ENCODE measurements around the gene ABCA2. TPM values are rescaled to one million over a fixed set of nuclear protein-coding genes. Genes with fewer than 3 reads are reported as not detected.

The ABCA2 gene
- total RNA-seq, 1 donor from 2014 or later, result 2.1 TPM

GRCh38 chr9:136965771-136966484, 62.1 kb downstream of the ABCA2 start:
- Mint-ChIP-seq H3K27ac (ENCODE audit: unreplicated experiment) (no peak overlapping the region), H3K4me1 (ENCODE audit: unreplicated experiment) (no peaks in the 10 kb centered on the region), H3K9me3 (ENCODE audit: unreplicated experiment) (no peaks in the 10 kb centered on the region), H3K27me3 (ENCODE audit: unreplicated experiment) (peaks cover 6% of the 10 kb centered on the region), H3K36me3 (ENCODE audit: low read depth, unreplicated experiment) (no peaks in the 10 kb centered on the region), H3K4me3 (ENCODE audit: unreplicated experiment) (no peak overlapping the region)
- DNase-seq (ENCODE audit: low spot score), result no peak
- TF ChIP-seq, protein P1, sequence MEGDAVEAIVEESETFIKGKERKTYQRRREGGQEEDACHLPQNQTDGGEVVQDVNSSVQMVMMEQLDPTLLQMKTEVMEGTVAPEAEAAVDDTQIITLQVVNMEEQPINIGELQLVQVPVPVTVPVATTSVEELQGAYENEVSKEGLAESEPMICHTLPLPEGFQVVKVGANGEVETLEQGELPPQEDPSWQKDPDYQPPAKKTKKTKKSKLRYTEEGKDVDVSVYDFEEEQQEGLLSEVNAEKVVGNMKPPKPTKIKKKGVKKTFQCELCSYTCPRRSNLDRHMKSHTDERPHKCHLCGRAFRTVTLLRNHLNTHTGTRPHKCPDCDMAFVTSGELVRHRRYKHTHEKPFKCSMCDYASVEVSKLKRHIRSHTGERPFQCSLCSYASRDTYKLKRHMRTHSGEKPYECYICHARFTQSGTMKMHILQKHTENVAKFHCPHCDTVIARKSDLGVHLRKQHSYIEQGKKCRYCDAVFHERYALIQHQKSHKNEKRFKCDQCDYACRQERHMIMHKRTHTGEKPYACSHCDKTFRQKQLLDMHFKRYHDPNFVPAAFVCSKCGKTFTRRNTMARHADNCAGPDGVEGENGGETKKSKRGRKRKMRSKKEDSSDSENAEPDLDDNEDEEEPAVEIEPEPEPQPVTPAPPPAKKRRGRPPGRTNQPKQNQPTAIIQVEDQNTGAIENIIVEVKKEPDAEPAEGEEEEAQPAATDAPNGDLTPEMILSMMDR (IDR thresholded peaks at IDR 0.05; ENCODE audit: unreplicated experiment), result no peak

DNA sequence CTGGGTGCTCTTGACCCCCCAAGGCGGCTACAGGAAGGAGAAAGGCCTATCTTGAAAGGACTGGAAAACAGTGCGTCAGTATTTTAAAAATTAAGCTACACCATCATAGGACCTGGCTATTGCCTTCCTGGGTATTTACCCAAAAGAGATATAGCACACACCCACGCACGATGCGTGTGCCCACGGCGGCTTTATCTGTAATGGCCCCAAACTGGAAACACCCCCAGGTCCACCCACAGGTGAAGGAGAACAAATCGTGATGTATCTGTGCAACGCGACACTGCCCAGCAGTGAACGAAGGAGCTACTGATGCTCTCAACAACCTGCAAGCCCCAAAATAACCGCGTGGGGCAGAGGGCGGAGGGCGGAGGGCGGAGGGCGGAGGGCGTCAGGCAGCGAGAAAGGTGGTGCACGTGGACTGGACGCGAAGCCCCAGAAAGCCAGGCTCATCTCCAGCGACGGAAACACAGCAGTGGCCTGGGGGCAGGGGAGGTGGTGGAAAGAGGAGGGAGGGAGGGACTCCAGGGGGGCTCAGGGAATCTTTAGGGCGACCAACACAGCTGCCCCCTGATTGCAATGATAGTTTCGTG, 63.1 kb downstream of the ABCA2 start:
- Mint-ChIP-seq H3K4me3 (ENCODE audit: unreplicated experiment) (no peak overlapping the region), H3K36me3 (ENCODE audit: low read depth, unreplicated experiment) (no peaks in the 10 kb centered on the region), H3K9me3 (ENCODE audit: unreplicated experiment) (no peaks in the 10 kb centered on the region), H3K4me1 (ENCODE audit: unreplicated experiment) (no peaks in the 10 kb centered on the region), H3K27me3 (ENCODE audit: unreplicated experiment) (peaks cover 6% of the 10 kb centered on the region), H3K27ac (ENCODE audit: unreplicated experiment) (no peak overlapping the region)
- no peak for DNase-seq (ENCODE audit: low spot score)
- TF ChIP-seq, protein P1 (IDR thresholded peaks at IDR 0.05; ENCODE audit: unreplicated experiment), result no peak

DNA sequence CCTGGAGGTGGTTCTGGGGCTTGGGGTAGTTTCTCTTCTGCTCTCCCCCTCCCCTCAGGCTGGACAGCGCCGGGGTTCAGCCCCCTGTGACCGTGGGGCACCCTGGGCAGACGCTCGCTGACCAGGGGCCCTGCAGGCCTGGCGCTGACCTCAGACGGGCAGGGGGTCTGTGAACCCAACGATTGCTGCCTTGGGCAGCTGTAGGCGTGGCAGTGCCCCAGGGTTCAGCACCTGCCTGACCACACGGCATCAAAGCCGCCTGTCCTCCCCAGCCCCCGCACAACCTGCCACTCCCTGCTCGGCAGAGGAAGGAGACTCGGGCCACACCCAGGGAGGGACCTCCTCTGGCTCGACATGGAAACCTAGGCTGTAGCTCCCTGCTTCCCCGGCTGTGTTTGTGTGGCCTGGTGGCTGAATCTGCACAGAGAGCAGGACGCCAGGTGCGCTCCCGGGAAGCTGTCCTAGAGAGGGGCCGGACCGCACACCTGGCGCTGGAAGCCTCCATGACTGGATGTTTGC, 63.8 kb downstream of the ABCA2 start:
- H3K27ac Mint-ChIP-seq (ENCODE audit: unreplicated experiment), result no peak overlapping the region

DNA sequence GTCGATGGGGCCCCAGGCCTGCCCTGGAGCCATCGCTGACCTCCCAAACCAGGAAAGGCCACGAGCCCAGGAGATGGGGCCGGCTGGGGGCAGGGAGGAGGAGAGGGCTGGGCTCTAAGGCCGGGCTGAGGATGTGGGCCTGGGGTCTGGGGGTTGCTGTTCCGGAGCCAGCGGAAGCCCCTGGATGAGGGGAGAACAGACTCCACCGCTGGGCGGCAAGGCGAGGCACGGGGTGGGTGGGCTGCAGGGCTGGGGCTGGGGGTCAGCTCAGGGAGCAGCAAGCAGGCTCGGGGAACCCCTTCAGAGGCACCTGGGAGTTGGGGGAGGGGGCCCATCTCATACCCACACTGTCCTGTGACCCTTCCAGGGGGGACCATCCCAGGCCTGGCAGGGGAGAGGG, 64.3 kb downstream of the ABCA2 start:
- H3K27ac Mint-ChIP-seq (ENCODE audit: unreplicated experiment), result no peak overlapping the region
- no peak for DNase-seq (ENCODE audit: low spot score)
- TF ChIP-seq, protein P1 (IDR thresholded peaks at IDR 0.05; ENCODE audit: unreplicated experiment), result no peak
- no peaks in the 10 kb centered on the region for H3K9me3 Mint-ChIP-seq (ENCODE audit: unreplicated experiment)
- H3K4me3 Mint-ChIP-seq (ENCODE audit: unreplicated experiment), result no peak overlapping the region
- no peaks in the 10 kb centered on the region for H3K4me1 Mint-ChIP-seq (ENCODE audit: unreplicated experiment)
- H3K36me3 Mint-ChIP-seq (ENCODE audit: low read depth, unreplicated experiment), result no peaks in the 10 kb centered on the region
- H3K27me3 Mint-ChIP-seq (ENCODE audit: unreplicated experiment), result peaks cover 7% of the 10 kb centered on the region

More for the DNA sequence above, 63.8 kb downstream of the ABCA2 start:
- Mint-ChIP-seq H3K4me3 (ENCODE audit: unreplicated experiment) (no peak overlapping the region), H3K4me1 (ENCODE audit: unreplicated experiment) (no peaks in the 10 kb centered on the region), H3K27me3 (ENCODE audit: unreplicated experiment) (peaks cover 6% of the 10 kb centered on the region), H3K36me3 (ENCODE audit: low read depth, unreplicated experiment) (no peaks in the 10 kb centered on the region), H3K9me3 (ENCODE audit: unreplicated experiment) (no peaks in the 10 kb centered on the region)
- DNase-seq (ENCODE audit: low spot score), result no peak
- TF ChIP-seq, protein P1 (IDR thresholded peaks at IDR 0.05; ENCODE audit: unreplicated experiment), result no peak

GRCh38 chr9:136963341-136963740, 64.7 kb downstream of the ABCA2 start:
- TF ChIP-seq, protein P1 (IDR thresholded peaks at IDR 0.05; ENCODE audit: unreplicated experiment), result no peak
- peaks cover 8% of the 10 kb centered on the region for H3K27me3 Mint-ChIP-seq (ENCODE audit: unreplicated experiment)
- H3K27ac Mint-ChIP-seq (ENCODE audit: unreplicated experiment), result no peak overlapping the region
- H3K9me3 Mint-ChIP-seq (ENCODE audit: unreplicated experiment), result no peaks in the 10 kb centered on the region
- no peaks in the 10 kb centered on the region for H3K36me3 Mint-ChIP-seq (ENCODE audit: low read depth, unreplicated experiment)
- H3K4me1 Mint-ChIP-seq (ENCODE audit: unreplicated experiment), result no peaks in the 10 kb centered on the region
- H3K4me3 Mint-ChIP-seq (ENCODE audit: unreplicated experiment), result no peak overlapping the region
- DNase-seq (ENCODE audit: low spot score), result no peak
